SKM-1 treated with dmso at 0.1 percent for 144 hours (cell line): ENCODE results near the gene VTCN1.
"Not testable (repeated sequence)": the region's sequence is repeated elsewhere in the genome, so short reads cannot be mapped to it uniquely, and the experiment has no call there.

Experiments
- DNase-seq: peaks from one replicate; lab custom pipeline; 2025; ENCODE audit not compliant: unreplicated experiment; lab: John Stamatoyannopoulos, UW

Gene VTCN1

GRCh38 chr1:117169871-117170596 is 40.7 kb downstream of the VTCN1 start:
- DNase-seq = no peak

DNA sequence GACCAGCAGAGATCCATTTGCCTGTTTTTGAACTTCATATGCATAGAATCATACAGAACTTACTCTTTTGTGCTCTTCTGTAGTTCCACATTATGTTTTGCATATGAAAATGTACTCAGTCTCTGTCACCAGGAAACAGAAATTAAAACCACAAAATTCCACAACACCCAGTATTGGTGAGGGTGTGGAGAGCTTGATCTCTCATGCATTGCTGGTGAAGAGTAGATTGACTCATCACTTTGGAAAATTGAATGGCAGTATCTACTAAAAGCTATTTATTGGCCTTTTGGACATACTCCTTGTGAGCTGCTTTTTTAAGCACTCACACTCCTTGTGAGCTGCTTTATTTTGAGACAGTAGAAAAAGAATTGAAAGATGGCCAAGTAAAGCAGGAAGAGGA is 43.3 kb downstream of the VTCN1 start:
- no peak for DNase-seq

- no peak for DNase-seq
Measured at GRCh38 chr1:117166076-117166475, 44.7 kb downstream of the VTCN1 start.

DNA sequence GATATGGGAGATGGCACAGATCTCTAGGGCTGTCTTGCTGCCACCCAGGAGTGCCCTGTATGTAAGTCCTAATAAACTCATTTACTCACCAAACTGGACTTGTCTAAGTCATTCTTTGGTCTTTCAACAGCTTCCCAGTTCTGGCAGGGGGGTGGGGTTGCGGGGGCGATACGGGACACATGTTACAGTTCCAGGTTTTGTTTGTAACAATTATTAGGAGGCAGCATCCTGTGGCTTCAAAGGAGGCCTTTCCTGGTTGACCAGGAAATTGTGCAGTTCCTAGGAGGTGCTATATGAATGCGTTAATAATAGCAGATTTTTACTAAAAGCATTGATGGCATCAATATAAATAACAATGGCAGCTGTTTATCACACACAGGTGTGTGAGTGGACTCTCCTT is 46.5 kb downstream of the VTCN1 start:
- no peak for DNase-seq

DNA sequence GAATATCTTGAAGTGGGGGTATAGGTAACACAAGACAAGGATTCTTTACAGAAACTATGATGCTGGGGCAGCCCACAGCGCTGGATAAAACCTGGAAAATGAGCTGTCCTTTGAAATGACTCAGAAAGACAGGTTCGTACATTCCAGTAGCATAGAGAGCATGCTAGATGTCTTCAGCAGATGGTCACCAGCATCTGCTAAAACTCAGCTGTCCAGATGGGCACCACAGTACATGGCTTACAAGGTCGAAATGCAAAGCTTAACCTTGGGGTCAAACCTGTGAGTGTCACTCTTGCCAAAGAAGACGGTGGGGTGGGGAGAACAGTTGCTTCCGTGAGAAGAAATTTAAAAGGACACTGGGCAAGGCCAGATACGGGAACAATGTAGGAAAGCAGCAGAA is 47.9 kb downstream of the VTCN1 start:
- no peak for DNase-seq

GRCh38 chr1:117161887-117162286 is 48.8 kb downstream of the VTCN1 start:
- no peak for DNase-seq

GRCh38 chr1:117151305-117151704 is 59.4 kb downstream of the VTCN1 start:
- not testable (repeated sequence) for DNase-seq

DNA sequence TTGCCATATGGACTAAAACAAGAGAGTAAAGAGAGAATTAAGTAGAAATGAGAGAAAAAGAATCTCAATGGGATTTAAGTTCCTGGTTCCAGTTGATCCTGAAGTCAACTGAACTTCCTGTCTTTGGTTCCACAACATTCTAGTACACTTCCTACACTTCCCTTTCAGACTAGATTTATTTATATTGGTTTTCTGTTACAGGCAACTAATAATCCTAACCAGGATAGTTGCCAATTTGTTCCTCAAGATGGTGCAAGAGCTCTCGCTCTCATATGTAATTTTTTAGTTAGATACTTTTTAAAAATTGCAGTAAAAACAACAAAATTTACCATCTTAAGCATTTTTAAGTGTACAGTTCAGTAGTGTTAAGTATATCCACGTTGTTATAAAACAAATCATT is 60.4 kb downstream of the VTCN1 start:
- no peak for DNase-seq

GRCh38 chr1:117147856-117148588 is 62.7 kb downstream of the VTCN1 start:
- no peak for DNase-seq

DNA sequence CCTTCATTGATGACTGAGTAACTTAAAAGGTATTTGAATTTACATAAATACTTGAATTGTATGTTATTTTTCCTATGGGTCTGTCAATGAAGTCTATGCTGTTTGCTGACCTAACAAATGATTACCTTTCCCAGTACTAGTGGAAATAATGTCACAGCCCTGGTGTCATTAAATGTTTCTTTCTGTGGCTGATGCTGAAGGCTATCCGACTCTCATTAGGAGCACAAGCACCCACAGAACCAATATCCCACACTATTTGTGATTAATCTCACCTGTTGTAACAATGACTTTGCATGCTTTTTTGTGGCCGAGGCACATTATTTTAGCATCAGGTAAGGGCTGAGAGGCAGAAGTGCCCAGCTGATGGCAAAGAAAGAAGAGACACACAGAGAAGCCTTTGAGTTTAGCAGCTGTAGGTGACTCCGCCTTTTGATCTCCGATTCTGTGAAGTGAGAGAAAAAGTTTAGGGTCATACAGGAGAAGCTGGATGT is 63.3 kb downstream of the VTCN1 start:
- no peak for DNase-seq

- no peak for DNase-seq
Measured at GRCh38 chr1:117146575-117147340, 64.0 kb downstream of the VTCN1 start.

GRCh38 chr1:117146072-117146471 is 64.7 kb downstream of the VTCN1 start:
- DNase-seq = no peak

DNA sequence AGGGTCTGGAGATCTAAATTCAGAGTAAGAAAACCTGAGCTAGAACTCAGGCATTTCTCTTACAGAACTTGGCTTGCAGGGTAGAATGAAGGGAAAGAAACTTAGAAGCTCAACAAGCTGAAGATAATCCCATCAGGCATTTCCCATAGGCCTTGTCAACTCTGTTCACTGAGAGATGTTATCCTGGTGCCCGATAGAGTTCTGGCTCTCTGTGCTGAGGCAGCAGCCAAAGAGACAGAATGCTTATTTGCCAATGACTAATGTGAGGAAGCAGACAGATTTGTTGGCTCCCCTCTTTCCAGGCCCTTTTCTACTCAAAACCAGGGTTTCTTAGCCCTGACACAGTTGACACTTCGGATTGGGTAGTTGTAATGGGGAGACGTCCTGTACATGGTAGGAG is 66.9 kb downstream of the VTCN1 start:
- DNase-seq = no peak

- no peak for DNase-seq
Measured at GRCh38 chr1:117143172-117143571, 67.6 kb downstream of the VTCN1 start.

GRCh38 chr1:117142200-117142599 is 68.5 kb downstream of the VTCN1 start:
- DNase-seq = no peak

- DNase-seq = no peak
Measured at GRCh38 chr1:117138561-117138960, 72.2 kb downstream of the VTCN1 start.

DNA sequence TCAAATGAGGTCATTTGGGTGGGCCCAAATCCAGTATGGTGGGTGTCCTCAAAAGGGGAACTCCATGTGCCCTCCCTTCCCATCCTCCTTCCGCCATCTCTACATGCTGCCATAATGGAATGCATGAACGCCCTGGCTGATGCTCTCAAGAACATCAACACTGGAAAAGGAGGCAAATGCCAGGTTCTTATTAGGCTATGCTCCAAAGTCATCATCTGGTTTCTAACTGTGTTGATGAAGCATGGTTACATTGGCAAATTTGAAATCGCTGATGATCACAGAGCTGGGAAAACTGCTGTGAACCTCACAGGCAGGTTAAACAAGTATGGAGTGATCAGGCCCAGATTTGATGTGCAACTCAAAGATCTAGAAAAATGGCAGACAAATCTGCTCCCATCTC is 72.6 kb downstream of the VTCN1 start:
- DNase-seq = no peak

- no peak for DNase-seq
Measured at GRCh38 chr1:117137281-117137855, 73.4 kb downstream of the VTCN1 start.

DNA sequence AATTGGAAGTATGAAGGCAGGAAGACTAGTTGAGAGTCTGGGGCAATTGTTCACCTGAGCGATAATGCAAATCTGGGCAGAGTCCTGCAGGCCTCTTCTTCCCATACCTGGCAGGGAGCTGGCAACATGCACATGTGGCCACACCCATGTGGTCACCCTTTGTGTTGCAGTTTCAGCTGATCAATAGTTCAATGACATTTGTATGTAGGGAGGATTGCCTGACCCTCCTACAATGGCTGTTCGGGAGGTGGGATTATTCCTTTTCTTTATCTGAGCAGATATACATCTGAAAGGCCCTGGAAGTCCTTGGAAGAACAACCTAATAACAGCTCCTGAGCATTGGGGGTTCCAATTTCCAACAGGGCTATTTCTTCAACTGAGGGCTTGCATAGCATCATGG is 74.0 kb downstream of the VTCN1 start:
- no peak for DNase-seq

DNA sequence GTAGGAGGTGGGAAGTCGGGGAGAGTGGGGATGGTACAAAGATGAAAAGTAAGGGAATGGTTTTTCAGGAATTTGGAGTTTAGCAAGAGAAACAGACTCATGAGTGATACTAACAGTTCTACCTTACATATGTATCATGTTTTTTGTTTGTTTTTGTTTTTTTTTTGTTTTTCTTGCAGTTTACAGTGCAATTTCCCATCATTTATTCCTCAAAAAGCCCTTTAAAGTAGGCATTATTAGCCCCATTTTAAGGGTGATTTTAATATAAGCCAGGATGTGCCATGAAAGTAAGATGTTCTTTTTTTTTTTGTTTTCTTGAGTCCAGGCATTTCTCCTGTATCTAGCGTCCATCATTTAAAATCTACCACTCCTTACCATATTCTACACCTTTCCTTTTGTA is 75.4 kb downstream of the VTCN1 start:
- DNase-seq = no peak

DNA sequence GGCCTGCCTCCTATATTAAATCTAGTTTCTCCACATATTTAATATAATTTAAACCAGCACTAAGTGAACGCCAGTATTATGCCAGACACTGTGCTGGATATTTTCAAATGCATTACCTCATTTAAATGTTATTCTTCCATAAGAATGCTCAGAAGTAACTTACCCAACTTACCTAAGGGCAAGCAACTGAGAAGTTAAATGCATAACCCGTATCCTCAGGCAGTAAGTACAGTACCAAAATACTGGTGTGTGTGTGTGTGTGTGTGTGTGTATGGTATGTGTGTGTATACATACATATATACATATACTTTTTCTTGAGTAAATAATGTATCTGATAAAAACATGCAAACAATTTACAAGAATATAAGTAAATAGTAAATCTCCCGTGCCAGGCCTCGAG is 80.2 kb downstream of the VTCN1 start:
- no peak for DNase-seq
